ENCODE results near the gene CLHC1.

DNA sequence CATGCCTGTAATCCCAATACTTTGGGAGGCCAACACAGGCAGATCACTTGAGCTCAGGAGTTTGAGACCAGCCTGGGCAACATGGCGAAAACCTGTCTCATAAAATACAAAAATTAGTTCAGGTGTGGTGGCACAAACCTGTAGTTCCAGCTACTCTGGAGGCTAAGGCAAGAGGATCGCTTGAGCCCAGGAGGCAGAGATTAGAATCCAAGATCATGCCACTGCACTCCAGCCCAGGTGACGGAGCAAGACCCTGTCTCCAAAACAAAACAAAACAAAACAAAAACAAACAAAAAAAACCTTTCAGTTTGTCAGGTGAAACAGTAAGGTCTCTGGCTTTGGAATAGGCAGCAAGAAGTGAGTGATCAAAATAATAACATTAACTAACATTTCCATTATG, 84.6 kb downstream of the CLHC1 start:
- TF ChIP-seq, protein P1, sequence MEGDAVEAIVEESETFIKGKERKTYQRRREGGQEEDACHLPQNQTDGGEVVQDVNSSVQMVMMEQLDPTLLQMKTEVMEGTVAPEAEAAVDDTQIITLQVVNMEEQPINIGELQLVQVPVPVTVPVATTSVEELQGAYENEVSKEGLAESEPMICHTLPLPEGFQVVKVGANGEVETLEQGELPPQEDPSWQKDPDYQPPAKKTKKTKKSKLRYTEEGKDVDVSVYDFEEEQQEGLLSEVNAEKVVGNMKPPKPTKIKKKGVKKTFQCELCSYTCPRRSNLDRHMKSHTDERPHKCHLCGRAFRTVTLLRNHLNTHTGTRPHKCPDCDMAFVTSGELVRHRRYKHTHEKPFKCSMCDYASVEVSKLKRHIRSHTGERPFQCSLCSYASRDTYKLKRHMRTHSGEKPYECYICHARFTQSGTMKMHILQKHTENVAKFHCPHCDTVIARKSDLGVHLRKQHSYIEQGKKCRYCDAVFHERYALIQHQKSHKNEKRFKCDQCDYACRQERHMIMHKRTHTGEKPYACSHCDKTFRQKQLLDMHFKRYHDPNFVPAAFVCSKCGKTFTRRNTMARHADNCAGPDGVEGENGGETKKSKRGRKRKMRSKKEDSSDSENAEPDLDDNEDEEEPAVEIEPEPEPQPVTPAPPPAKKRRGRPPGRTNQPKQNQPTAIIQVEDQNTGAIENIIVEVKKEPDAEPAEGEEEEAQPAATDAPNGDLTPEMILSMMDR (conservative IDR thresholded peaks at IDR 0.05 in 1 of 2, IDR thresholded peaks at IDR 0.05 in 1 of 2; ENCODE audit: low read depth in 1 of 2, low read length in 2 of 2) = no peak
- TF ChIP-seq EZH2 (IDR thresholded peaks at IDR 0.05; ENCODE audit: low read length, missing control alignments) = no peak

Data from fibroblast of lung (primary cell).